GM18517 (cell line): Measurements from ENCODE around the gene CDV3.

Experiments used
- ATAC-seq: cut with Tn5 transposase; IDR thresholded peaks from one replicate; pipeline ENCODE4 v1.9.1; 2021; ENCODE audit warnings: mild to moderate bottlenecking, moderate library complexity; ENCODE audit not compliant: unreplicated experiment

Gene CDV3

DNA sequence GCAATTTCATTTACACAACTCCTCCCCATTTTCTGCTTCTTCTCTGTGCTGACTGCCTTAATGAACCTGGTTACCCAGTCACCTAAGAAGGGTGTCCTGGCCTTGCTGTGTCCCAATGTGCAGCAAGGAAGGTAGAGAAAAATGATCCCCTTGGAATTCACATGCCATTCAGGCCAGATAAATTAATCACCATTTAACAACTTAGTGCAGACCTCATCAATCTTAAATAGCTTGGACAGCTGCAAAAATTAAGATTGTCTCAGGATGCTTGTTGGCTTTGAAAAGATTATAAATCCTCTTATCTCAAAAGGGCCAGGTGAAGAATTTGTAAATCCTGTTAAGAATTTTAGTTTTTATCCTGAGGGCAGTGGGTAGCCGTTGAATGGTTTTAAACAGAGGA, 9.7 kb upstream of the CDV3 start:
- no peak for ATAC-seq

DNA sequence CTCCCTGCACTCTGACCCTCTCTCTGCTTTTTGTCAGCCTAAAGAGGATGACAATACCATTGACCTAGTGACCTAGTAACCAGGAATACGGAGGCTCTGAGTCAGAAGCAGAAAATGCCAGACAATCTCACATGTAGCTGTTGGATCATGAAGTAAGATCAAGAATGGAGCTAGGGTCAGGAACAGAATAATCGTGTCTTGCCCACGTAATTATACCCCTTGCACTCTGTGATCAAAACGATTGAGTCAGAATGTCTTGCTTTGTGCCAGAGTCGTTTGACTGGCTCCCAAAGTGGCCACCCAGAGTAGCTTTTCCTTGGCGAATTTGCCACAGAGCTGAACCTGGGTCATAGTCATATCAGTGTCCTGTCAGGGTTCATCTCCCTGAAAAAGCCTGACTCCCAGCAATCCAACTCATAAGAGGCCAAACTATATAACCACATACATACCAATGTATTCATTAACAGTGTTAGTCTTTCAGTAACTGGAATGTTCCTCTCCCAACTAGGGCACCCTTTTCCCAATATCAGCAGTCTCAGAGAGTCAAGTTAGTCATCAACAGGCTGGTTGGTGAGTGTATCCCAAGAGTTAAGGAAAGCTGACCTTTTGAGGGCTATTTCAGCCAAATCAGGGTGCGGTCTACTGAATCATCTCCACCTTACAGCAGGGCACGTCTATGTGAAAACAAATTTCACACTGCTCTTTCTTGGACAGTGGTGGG, 5.0 kb upstream of the CDV3 start:
- ATAC-seq, result no peak

GRCh38 chr3:133570139-133570936, 3.1 kb upstream of the CDV3 start:
- no peak for ATAC-seq

DNA sequence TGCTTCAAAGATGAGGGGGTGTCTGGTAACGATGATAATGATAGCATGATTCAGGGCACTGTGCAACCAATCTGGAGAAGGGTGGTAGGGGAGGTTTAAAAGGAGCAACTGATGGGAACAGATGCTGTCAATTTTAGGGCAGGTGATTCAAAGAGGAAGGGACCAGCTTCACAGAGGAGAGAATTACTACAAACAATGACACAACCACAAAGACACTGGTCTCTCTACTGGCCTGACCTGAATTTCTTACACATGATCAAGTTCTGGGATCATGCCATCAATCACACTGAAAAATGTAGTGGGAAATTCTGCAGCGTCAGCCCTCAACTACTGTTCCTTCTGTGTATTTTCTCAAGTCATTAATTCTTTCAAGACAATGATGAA, 2.6 kb upstream of the CDV3 start:
- no peak for ATAC-seq

DNA sequence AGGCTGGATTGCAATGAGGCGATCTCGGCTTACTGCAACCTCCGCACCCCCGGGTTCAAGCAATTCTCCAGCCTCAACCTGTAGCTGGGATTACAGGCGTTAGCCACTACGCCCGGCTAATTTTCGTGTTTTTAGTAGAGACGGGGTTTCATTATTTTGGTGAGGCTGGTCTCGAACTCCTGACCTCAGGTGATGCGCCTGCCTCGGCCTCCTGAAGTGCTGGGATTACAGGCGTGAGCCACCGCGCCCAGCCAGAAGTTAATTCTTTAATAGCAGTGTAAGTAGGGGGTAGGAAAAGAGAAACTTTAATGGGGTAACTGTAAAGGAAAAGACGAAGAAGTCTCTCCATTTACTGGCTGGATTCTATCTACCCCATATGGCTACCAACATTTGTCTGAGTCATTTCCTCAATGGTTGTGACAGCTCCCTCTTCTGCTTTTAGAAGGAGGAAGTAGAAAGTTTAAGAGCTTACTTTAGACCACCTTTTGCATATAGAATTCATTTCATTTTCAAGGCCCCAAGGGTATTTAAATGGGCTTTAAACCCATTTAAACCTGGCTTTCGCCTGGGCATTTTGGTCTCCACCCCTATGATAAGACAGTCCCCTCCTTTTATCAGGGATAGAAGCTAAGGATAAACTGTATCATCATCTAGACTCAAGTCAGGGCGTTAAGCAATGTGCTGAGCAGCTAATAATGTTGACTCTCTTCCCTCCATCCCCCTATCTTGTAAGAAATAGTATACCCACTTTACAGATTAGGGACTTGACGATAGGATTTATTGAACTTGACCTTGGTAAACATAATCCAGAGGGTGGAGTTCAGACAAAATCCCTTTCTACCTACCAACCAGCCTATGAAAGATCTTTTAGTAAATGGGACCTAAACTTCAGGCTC, 1.1 kb upstream of the CDV3 start:
- peak; percentile 36 for ATAC-seq

DNA sequence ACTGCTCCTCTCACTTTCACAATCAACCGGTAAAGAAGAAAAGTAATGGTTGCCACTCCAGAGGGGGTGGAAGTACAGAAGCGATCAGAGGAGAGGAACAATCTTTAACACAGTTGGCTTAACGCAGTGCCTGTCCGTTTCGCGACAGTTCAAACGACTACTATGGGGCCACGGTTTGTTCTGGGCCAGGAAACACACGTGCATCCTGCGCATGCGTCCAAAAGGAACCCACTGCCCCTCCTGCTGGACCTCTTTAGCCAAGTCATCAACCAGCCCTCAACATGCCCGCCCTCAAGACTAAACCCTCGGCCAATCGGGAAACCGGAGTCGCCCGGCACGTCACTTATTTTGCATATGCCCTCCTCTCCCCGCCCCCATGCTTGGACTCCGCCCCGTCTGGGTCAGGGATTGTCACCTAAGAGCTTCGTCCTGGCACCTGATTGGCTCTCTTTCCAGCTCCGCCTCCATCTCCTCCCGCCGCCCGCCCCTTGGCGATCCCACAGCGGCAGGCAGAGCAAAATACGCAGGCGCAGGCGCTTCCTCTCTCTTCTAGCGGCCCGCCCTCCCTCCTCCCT, 345 bp upstream of the CDV3 start:
- peak; percentile 80 for ATAC-seq

GRCh38 chr3:133574260-133574881, 885 bp downstream of the CDV3 start:
- peak; percentile 20 for ATAC-seq

- ATAC-seq, result no peak
Observed at GRCh38 chr3:133575086-133575485, 1.6 kb downstream of the CDV3 start.

DNA sequence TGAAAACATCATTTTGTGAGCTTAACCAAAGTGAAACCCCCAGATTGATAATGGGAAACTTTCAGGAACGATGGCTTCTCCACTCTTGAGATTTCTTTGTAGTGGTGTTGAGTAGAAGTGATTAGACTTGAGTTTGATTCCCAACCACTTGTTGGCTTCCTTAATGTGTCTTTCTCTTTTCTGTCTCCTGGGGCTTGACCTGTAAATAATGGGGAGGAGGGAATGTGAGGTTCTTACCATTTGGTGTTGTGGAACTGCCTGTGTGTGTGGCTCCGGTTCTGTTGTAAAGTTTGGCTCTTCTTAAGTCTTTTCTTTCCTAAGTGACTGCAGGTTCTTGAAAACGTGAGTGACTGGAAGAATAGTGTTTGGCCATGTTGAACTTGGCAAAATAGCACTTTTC, 2.7 kb downstream of the CDV3 start:
- no peak for ATAC-seq

GRCh38 chr3:133578548-133579191, 5.2 kb downstream of the CDV3 start:
- ATAC-seq, result no peak

DNA sequence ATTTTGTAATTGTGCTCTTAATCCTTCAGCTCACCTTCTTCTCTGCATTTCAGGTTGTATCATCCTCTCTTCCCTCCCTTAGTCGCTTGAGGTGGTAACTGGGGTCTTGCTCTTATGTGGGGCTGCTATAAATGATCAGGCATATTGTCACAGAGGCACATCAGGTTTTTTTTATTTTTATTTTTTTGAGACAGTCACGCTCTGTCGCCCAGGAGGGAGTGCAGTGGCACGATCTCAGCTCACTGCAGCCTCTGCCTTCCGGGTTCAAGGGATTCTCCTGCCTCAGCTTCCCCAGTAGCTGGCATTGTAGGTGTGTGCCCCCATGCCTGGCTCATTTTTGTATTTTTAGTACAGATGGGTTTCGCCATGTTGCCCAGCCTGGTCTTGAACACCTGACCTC, 9.9 kb downstream of the CDV3 start:
- ATAC-seq, result no peak

DNA sequence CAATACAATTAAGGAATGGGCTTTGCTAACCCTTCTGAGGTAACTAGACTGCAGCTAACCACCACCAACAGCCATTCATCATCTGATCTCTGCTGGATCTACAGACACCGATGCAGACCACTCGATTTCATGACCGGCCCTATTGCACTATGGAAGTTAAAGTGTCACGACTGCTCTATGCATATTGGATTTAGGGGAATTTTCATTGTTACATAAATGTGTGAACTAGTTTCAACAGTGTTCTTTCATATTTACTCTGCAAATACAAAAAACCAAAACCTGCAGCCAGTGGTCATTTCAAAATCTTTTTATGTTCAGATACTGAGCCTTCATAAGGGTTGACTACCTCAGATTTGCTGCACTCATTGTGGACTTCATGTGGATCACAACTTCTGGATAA, 14.5 kb downstream of the CDV3 start:
- no peak for ATAC-seq

DNA sequence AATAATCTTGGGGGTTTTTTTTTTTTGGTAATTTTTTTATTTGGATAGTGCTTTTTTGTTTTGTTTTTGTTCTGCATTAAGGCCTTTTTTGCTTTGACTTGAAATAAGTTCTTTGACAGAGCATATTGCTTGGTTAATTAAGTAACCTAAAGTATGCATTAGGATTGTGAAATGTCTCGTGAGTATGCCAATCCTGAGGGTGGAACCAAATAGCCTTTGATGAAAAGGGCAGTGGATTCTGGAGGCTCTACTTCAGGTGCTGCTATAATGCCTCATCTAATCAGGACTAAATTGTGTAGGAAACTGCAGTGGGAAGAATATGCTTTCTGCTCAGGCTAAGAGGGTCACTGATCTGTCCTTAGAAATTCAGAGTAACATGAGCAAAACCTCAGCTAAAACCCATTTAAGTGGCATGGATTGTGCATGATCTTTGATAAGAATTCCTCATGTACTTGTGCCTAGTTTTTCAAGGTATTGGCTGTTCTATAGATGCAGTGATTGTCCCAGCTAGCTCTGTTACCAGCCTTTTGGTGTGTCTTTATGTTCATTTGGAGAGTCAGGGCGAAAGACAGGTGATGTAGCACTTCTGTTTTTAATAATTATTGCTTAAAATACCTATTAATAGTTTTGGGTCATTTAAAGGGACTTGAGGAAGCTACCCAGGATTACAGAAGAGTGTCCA, 15.4 kb downstream of the CDV3 start:
- no peak for ATAC-seq

GRCh38 chr3:133589503-133589902, 16.0 kb downstream of the CDV3 start:
- ATAC-seq, result no peak

- ATAC-seq, result no peak
Observed at GRCh38 chr3:133591271-133591742, 17.8 kb downstream of the CDV3 start.

- no peak for ATAC-seq
Observed at GRCh38 chr3:133592843-133593242, 19.4 kb downstream of the CDV3 start.

GRCh38 chr3:133593243-133593642, 19.8 kb downstream of the CDV3 start:
- ATAC-seq, result no peak

- no peak for ATAC-seq
Observed at GRCh38 chr3:133595341-133595740, 21.9 kb downstream of the CDV3 start.

GRCh38 chr3:133598405-133598804, 24.9 kb downstream of the CDV3 start:
- ATAC-seq, result no peak
